ENCODE results near the gene ENTHD1. TPM values are rescaled to one million over a fixed set of nuclear protein-coding genes. Genes with fewer than 3 reads are reported as not detected.

ENTHD1 gene
- total RNA-seq, 3 donors from 2014 or later: not detected

- intact Hi-C loops (cut with DNase I; ENCODE audit: low total_unique reads): no loop called here
- Histone ChIP-seq H3K4me3 (no peak overlapping the region), H3K4me1 (no peaks in the 10 kb centered on the region), H3K27me3 (no peaks in the 10 kb centered on the region), H3K36me3 (no peaks in the 10 kb centered on the region), H3K27ac (no peak overlapping the region), H3K9me3 (no peaks in the 10 kb centered on the region)
- peak in 1 of 2 donors; percentile 9 for DNase-seq (ENCODE audit: low spot score in 2 of 2)
- TF ChIP-seq POLR2AphosphoS5 (IDR thresholded peaks at IDR 0.05) (no peak), POLR2A (IDR thresholded peaks at IDR 0.05) (no peak), CTCF (IDR thresholded peaks at IDR 0.05) (no peak)
Measured at GRCh38 chr22:39723899-39724351, 169.6 kb downstream of the ENTHD1 start.

GRCh38 chr22:39723463-39723862 lies 170.1 kb downstream of the ENTHD1 start:
- Histone ChIP-seq H3K36me3 (no peaks in the 10 kb centered on the region), H3K27me3 (no peaks in the 10 kb centered on the region), H3K27ac (no peak overlapping the region), H3K9me3 (no peaks in the 10 kb centered on the region), H3K4me1 (no peaks in the 10 kb centered on the region), H3K4me3 (no peak overlapping the region)
- TF ChIP-seq CTCF (IDR thresholded peaks at IDR 0.05) (no peak), POLR2A (IDR thresholded peaks at IDR 0.05) (no peak), POLR2AphosphoS5 (IDR thresholded peaks at IDR 0.05) (no peak)
- DNase-seq (ENCODE audit: low spot score in 2 of 2): peak in 1 of 2 donors; percentile 28
- intact Hi-C loops (cut with DNase I; ENCODE audit: low total_unique reads): no loop called here

DNA sequence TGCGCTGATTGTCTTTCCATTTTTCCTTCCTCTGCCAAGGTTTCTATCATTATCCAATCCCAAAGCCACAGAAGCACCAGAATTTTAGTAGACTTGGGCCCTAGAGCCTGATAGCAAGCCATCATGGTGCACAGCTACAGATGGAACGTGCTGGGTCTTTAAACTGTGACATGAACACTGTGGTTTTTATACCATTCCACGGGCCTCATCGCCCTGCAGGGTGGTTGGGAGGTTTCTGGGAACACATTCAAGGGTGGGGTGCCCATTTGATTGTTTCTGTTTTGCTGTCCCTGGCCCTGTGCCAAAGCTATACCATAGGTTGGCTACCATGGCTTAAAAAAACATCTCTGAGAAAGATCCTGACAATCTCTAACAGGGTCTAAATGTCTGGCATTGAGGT lies 171.1 kb downstream of the ENTHD1 start:
- Histone ChIP-seq H3K9me3 (no peaks in the 10 kb centered on the region), H3K27ac (no peak overlapping the region), H3K36me3 (no peaks in the 10 kb centered on the region), H3K4me1 (no peaks in the 10 kb centered on the region), H3K4me3 (no peak overlapping the region), H3K27me3 (no peaks in the 10 kb centered on the region)
- TF ChIP-seq CTCF (IDR thresholded peaks at IDR 0.05) (no peak), POLR2AphosphoS5 (IDR thresholded peaks at IDR 0.05) (no peak), POLR2A (IDR thresholded peaks at IDR 0.05) (no peak)
- DNase-seq (ENCODE audit: low spot score in 2 of 2): peak in 1 of 2 donors; percentile 12
- intact Hi-C loops (cut with DNase I; ENCODE audit: low total_unique reads): no loop called here

- Histone ChIP-seq H3K27ac (no peak overlapping the region), H3K4me3 (no peak overlapping the region), H3K36me3 (no peaks in the 10 kb centered on the region), H3K4me1 (no peaks in the 10 kb centered on the region), H3K9me3 (no peaks in the 10 kb centered on the region), H3K27me3 (no peaks in the 10 kb centered on the region)
- intact Hi-C loops (cut with DNase I; ENCODE audit: low total_unique reads): no loop called here
- DNase-seq (ENCODE audit: low spot score in 2 of 2): peak in 1 of 2 donors; percentile 20
- TF ChIP-seq POLR2AphosphoS5 (IDR thresholded peaks at IDR 0.05) (no peak), POLR2A (IDR thresholded peaks at IDR 0.05) (no peak), CTCF (IDR thresholded peaks at IDR 0.05) (no peak)
Measured at GRCh38 chr22:39722032-39722325, 171.6 kb downstream of the ENTHD1 start.

- DNase-seq (ENCODE audit: low spot score in 2 of 2): peak in 1 of 2 donors; percentile 31
- Histone ChIP-seq H3K27ac (no peak overlapping the region), H3K4me3 (no peak overlapping the region), H3K27me3 (no peaks in the 10 kb centered on the region), H3K4me1 (no peaks in the 10 kb centered on the region), H3K36me3 (no peaks in the 10 kb centered on the region), H3K9me3 (no peaks in the 10 kb centered on the region)
- TF ChIP-seq POLR2A (IDR thresholded peaks at IDR 0.05) (no peak), POLR2AphosphoS5 (IDR thresholded peaks at IDR 0.05) (no peak), CTCF (IDR thresholded peaks at IDR 0.05) (no peak)
- intact Hi-C loops (cut with DNase I; ENCODE audit: low total_unique reads): no loop called here
Measured at GRCh38 chr22:39721206-39722031, 172.1 kb downstream of the ENTHD1 start.

Data from breast epithelium (tissue), 4 donors.